GDM1 (cell line): Measurements from ENCODE around the gene RAB11FIP5.
A peak's percentile ranks its signal among the peaks of the same experiment; 100 is the strongest.

ENCODE experiments used
- DNase-seq: peaks from one replicate; lab custom pipeline; 2025; lab: John Stamatoyannopoulos, UW

Gene RAB11FIP5

GRCh38 chr2:73087311-73087710, 25.4 kb downstream of the RAB11FIP5 start:
- no peak for DNase-seq

- peak; percentile 59 for DNase-seq
These were observed 27.1 kb downstream of the RAB11FIP5 start for GRCh38 chr2:73085691-73086090.

GRCh38 chr2:73084971-73085370, 27.8 kb downstream of the RAB11FIP5 start:
- no peak for DNase-seq

GRCh38 chr2:73083886-73084800, 28.6 kb downstream of the RAB11FIP5 start:
- DNase-seq: no peak

GRCh38 chr2:73082523-73083410, 30.0 kb downstream of the RAB11FIP5 start:
- DNase-seq: no peak

- DNase-seq: no peak
These were observed 31.5 kb downstream of the RAB11FIP5 start for GRCh38 chr2:73081181-73081671.

- no peak for DNase-seq
These were observed 32.2 kb downstream of the RAB11FIP5 start for GRCh38 chr2:73080321-73081131.

GRCh38 chr2:73079636-73080035, 33.1 kb downstream of the RAB11FIP5 start:
- DNase-seq: no peak

GRCh38 chr2:73078457-73079411, 34.0 kb downstream of the RAB11FIP5 start:
- no peak for DNase-seq

GRCh38 chr2:73077424-73077795, 35.3 kb downstream of the RAB11FIP5 start:
- DNase-seq: no peak

- no peak for DNase-seq
These were observed 35.9 kb downstream of the RAB11FIP5 start for GRCh38 chr2:73076701-73077423.

GRCh38 chr2:73075477-73076373, 37.0 kb downstream of the RAB11FIP5 start:
- no peak for DNase-seq

GRCh38 chr2:73074110-73075069, 38.4 kb downstream of the RAB11FIP5 start:
- DNase-seq: no peak

GRCh38 chr2:73072416-73072815, 40.3 kb downstream of the RAB11FIP5 start:
- DNase-seq: no peak

GRCh38 chr2:73072129-73072395, 40.7 kb downstream of the RAB11FIP5 start:
- DNase-seq: no peak

- DNase-seq: peak; percentile 93
These were observed 41.2 kb downstream of the RAB11FIP5 start, which contains the start of gene SFXN5 for GRCh38 chr2:73071360-73072128. Gene SFXN5 (minus strand): TSS chr2:73071712. CDS start chr2:73071705, 7 bp downstream.
